ENCODE measurements around the gene SLC6A6. TPM values are rescaled to one million over a fixed set of nuclear protein-coding genes. Genes with fewer than 3 reads are reported as not detected.

The SLC6A6 gene
- total RNA-seq, 1 donor from 2014 or later = 30.3 TPM

GRCh38 chr3:14364580-14365292 is 37.7 kb upstream of the SLC6A6 start:
- peaks cover 16% of the 10 kb centered on the region for H3K4me1 Mint-ChIP-seq (ENCODE audit: unreplicated experiment)
- H3K9me3 Mint-ChIP-seq = no peaks in the 10 kb centered on the region
- H3K36me3 Mint-ChIP-seq = no peaks in the 10 kb centered on the region
- H3K27me3 Mint-ChIP-seq = peaks cover 21% of the 10 kb centered on the region
- TF ChIP-seq, protein P1, sequence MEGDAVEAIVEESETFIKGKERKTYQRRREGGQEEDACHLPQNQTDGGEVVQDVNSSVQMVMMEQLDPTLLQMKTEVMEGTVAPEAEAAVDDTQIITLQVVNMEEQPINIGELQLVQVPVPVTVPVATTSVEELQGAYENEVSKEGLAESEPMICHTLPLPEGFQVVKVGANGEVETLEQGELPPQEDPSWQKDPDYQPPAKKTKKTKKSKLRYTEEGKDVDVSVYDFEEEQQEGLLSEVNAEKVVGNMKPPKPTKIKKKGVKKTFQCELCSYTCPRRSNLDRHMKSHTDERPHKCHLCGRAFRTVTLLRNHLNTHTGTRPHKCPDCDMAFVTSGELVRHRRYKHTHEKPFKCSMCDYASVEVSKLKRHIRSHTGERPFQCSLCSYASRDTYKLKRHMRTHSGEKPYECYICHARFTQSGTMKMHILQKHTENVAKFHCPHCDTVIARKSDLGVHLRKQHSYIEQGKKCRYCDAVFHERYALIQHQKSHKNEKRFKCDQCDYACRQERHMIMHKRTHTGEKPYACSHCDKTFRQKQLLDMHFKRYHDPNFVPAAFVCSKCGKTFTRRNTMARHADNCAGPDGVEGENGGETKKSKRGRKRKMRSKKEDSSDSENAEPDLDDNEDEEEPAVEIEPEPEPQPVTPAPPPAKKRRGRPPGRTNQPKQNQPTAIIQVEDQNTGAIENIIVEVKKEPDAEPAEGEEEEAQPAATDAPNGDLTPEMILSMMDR (conservative IDR thresholded peaks at IDR 0.05) = no peak
- H3K4me3 Mint-ChIP-seq = no peak overlapping the region
- no peak for DNase-seq (ENCODE audit: extremely low spot score, unreplicated experiment)
- no peak overlapping the region for H3K27ac Mint-ChIP-seq

DNA sequence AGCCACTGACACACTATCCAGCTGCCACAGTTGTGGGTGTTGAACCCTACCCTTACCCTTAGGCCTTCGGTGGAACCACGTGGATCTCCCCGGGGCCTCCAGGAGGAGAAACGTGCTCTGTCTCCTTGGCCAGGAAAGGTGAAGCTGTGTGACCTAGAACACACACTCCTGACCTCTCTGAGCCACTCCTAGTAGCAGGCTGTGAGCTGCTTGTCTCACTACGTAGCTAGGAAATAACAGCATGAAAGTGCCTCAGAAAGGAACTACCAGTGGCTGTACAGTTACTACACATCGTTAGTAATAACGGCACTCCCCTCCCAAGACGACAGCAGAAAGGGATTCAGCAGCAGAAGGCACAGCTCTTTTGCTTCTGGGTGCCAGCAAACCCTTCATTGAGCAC is 36.2 kb upstream of the SLC6A6 start:
- no peaks in the 10 kb centered on the region for H3K9me3 Mint-ChIP-seq
- no peak overlapping the region for H3K4me3 Mint-ChIP-seq
- DNase-seq (ENCODE audit: extremely low spot score, unreplicated experiment) = no peak
- peaks cover 24% of the 10 kb centered on the region for H3K27me3 Mint-ChIP-seq
- TF ChIP-seq, protein P1 (conservative IDR thresholded peaks at IDR 0.05) = no peak
- peaks cover 22% of the 10 kb centered on the region for H3K4me1 Mint-ChIP-seq (ENCODE audit: unreplicated experiment)
- H3K36me3 Mint-ChIP-seq = no peaks in the 10 kb centered on the region
- H3K27ac Mint-ChIP-seq = no peak overlapping the region

DNA sequence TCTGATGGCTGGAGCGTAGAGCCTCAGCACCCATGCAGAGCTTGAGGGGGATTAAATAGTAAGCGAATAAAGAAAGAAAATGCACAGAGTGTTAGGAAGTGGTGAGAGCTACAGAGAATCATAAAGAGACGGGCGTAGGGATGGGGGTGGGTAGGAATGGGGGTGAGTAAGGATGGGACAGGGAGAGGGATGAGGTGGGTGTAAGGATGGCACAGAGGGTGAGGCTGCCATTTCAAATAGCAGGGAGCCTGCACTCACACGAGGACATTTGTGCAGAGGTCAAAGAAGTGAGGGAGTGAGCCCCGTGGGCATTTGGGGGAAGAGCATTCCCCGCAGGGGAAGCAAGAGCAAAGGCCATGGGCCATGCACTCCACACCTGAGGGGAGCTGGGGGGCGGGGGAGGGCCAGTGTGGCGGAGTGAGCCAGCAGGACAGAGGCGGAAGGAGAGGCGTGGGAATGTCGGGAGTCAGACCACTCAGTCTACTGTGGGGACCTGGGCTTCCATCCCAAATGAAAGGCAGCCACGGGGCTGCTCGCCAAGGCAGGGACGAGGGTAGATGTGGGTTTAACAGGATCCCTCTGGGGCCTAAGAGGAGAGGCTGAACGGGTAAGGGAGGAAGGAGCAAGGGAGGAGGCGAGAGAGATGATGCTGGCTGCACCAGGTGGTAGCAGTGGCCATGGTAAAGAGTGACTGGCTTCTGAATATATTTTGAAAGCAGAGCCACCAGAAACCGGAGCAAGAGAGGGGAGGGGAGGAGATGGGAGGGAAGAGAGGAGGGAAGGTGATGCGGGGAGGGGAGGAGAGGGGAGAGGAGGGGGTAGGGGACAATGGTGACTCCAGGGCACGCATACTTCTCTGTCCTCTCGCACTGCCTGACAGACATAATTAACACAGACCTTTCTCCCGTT is 35.2 kb upstream of the SLC6A6 start:
- no peaks in the 10 kb centered on the region for H3K36me3 Mint-ChIP-seq
- no peak overlapping the region for H3K27ac Mint-ChIP-seq
- TF ChIP-seq, protein P1 (conservative IDR thresholded peaks at IDR 0.05) = no peak
- no peak for DNase-seq (ENCODE audit: extremely low spot score, unreplicated experiment)
- peaks cover 29% of the 10 kb centered on the region for H3K27me3 Mint-ChIP-seq
- H3K9me3 Mint-ChIP-seq = no peaks in the 10 kb centered on the region
- H3K4me3 Mint-ChIP-seq = no peak overlapping the region
- peaks cover 30% of the 10 kb centered on the region for H3K4me1 Mint-ChIP-seq (ENCODE audit: unreplicated experiment)

DNA sequence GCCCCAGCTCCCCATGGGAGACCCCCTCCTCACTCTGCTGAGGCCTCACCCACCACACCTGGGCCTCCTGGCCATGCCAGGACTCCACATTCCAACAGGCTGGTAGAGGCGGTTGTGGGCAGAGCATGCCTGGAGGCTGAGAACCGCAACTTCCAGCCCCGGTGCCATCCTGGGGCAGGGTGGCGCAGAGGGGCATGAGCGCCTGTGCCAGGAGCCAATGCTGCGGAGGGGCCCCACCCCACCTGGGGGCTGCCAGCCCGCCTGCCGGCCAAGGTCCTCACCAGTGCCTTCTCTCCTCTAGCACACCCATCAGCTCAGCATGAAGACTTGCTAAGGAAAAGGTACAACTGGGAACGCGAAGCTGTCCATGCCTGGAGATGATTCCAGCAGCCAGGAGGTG is 34.3 kb upstream of the SLC6A6 start:
- TF ChIP-seq, protein P1 (conservative IDR thresholded peaks at IDR 0.05) = no peak
- H3K27me3 Mint-ChIP-seq = peaks cover 29% of the 10 kb centered on the region
- DNase-seq (ENCODE audit: extremely low spot score, unreplicated experiment) = no peak
- no peaks in the 10 kb centered on the region for H3K9me3 Mint-ChIP-seq
- no peak overlapping the region for H3K4me3 Mint-ChIP-seq
- H3K36me3 Mint-ChIP-seq = no peaks in the 10 kb centered on the region
- no peak overlapping the region for H3K27ac Mint-ChIP-seq
- peaks cover 35% of the 10 kb centered on the region for H3K4me1 Mint-ChIP-seq (ENCODE audit: unreplicated experiment)

DNA sequence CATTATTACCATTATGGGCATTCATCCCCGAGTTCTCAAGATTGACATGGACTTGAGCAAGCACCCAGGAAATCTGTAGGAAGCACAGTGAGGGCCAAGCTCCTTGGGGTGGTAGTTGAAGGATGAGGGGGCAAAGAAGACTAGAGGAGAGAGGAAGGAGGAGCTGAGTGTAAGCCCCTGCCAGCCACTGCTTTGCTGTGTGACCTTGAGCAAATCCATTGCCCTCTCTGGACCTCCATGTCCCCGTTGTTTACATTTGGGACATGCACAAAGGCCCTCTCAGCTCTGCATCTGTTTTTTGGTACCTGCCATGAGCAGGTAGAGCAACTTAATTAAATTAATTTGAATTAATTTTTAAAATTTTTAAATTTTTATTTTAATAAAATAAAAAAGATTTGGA is 33.5 kb upstream of the SLC6A6 start:
- peaks cover 29% of the 10 kb centered on the region for H3K27me3 Mint-ChIP-seq
- H3K27ac Mint-ChIP-seq = no peak overlapping the region
- peaks cover 40% of the 10 kb centered on the region for H3K4me1 Mint-ChIP-seq (ENCODE audit: unreplicated experiment)
- no peak overlapping the region for H3K4me3 Mint-ChIP-seq
- no peaks in the 10 kb centered on the region for H3K9me3 Mint-ChIP-seq
- DNase-seq (ENCODE audit: extremely low spot score, unreplicated experiment) = no peak
- H3K36me3 Mint-ChIP-seq = no peaks in the 10 kb centered on the region
- TF ChIP-seq, protein P1 (conservative IDR thresholded peaks at IDR 0.05) = no peak
